SK-N-SH (cell line): Measurements from ENCODE around the gene PLXNA4.

Source experiments
- EP300 ChIP-seq, 2 experiments: IDR thresholded peaks; 2 replicates each; pipeline versions ENCODE4 v1.4.0 to v1.6.1; 2012; ENCODE audit warnings: borderline replicate concordance in 1 of 2, low read depth in 1 of 2, low read length in 1 of 2
- MEF2A ChIP-seq: IDR thresholded peaks from 2 replicates; pipeline ENCODE4 v1.4.0; 2012; ENCODE audit warnings: low read depth, borderline replicate concordance
- POLR2AphosphoS5 ChIP-seq: IDR thresholded peaks from 2 replicates; pipeline ENCODE4 v1.6.1; 2012; ENCODE audit warnings: low read depth, low read length
- RFX5 ChIP-seq: IDR thresholded peaks from 2 replicates; pipeline ENCODE4 v1.6.1; 2012; ENCODE audit warnings: mild to moderate bottlenecking, improper control_type of control experiment, low read length
- TF ChIP-seq, protein P1 (sequence below): fragments of 200-600 bp; sonication (generic); IDR thresholded peaks from 2 replicates; pipeline ENCODE4 v1.6.1; 2017; ENCODE audit warnings: antibody characterized with exemption, mild to moderate bottlenecking, moderate library complexity
- TF ChIP-seq, protein P2 (sequence below): IDR thresholded peaks from 2 replicates; pipeline ENCODE4 v1.4.0; 2012; ENCODE audit warnings: low read depth, borderline replicate concordance
- TF ChIP-seq, protein P3 (sequence below): IDR thresholded peaks from 2 replicates; pipeline ENCODE4 v1.4.0; 2012; ENCODE audit warnings: low read depth, borderline replicate concordance

DNA sequence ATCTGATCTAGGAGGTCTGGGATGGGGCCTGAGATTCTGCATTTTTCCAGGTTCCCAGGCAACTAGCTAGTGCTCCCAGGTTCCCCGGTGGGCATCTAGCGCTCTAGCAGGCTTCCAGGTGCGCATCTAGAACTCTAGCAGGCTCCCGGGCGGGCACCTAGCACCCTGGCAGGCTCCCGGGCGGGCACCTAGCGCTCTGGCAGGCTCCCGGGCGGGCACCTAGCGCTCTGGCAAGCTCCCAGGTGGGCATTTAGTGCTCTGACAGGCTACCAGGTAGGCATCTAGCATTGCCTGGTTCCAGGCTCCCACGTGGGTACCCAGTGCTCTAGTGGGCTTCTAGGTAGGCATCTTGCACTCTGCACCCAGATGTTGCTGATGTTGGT lies 414.7 kb downstream of the PLXNA4 start:
- TF ChIP-seq EP300 (IDR thresholded peaks at IDR 0.05; ENCODE audit: borderline replicate concordance in 1 of 2, low read depth in 1 of 2, low read length in 1 of 2) (no peak), MEF2A (no peak), POLR2AphosphoS5 (no peak), RFX5 (no peak)
- TF ChIP-seq, protein P1, sequence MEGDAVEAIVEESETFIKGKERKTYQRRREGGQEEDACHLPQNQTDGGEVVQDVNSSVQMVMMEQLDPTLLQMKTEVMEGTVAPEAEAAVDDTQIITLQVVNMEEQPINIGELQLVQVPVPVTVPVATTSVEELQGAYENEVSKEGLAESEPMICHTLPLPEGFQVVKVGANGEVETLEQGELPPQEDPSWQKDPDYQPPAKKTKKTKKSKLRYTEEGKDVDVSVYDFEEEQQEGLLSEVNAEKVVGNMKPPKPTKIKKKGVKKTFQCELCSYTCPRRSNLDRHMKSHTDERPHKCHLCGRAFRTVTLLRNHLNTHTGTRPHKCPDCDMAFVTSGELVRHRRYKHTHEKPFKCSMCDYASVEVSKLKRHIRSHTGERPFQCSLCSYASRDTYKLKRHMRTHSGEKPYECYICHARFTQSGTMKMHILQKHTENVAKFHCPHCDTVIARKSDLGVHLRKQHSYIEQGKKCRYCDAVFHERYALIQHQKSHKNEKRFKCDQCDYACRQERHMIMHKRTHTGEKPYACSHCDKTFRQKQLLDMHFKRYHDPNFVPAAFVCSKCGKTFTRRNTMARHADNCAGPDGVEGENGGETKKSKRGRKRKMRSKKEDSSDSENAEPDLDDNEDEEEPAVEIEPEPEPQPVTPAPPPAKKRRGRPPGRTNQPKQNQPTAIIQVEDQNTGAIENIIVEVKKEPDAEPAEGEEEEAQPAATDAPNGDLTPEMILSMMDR = no peak
- TF ChIP-seq, protein P2, sequence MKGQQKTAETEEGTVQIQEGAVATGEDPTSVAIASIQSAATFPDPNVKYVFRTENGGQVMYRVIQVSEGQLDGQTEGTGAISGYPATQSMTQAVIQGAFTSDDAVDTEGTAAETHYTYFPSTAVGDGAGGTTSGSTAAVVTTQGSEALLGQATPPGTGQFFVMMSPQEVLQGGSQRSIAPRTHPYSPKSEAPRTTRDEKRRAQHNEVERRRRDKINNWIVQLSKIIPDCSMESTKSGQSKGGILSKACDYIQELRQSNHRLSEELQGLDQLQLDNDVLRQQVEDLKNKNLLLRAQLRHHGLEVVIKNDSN = no peak
- TF ChIP-seq, protein P3, sequence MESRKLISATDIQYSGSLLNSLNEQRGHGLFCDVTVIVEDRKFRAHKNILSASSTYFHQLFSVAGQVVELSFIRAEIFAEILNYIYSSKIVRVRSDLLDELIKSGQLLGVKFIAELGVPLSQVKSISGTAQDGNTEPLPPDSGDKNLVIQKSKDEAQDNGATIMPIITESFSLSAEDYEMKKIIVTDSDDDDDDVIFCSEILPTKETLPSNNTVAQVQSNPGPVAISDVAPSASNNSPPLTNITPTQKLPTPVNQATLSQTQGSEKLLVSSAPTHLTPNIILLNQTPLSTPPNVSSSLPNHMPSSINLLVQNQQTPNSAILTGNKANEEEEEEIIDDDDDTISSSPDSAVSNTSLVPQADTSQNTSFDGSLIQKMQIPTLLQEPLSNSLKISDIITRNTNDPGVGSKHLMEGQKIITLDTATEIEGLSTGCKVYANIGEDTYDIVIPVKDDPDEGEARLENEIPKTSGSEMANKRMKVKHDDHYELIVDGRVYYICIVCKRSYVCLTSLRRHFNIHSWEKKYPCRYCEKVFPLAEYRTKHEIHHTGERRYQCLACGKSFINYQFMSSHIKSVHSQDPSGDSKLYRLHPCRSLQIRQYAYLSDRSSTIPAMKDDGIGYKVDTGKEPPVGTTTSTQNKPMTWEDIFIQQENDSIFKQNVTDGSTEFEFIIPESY = no peak
